ENCODE results near the gene AGPAT3. TPM values are rescaled to one million over a fixed set of nuclear protein-coding genes. Genes with fewer than 3 reads are reported as not detected.

Gene AGPAT3
- total RNA-seq, 1 donor from 2014 or later: 65.9 TPM

- H3K4me1 ChIP-seq: no peaks in the 10 kb centered on the region
- no peak for TF ChIP-seq CTCF (IDR thresholded peaks at IDR 0.05)
- no peak for DNase-seq (ENCODE audit: low spot score in 2 of 2)
Measured at GRCh38 chr21:43879348-43880110, 14.5 kb downstream of the AGPAT3 start.

GRCh38 chr21:43880111-43880985 lies 15.3 kb downstream of the AGPAT3 start:
- TF ChIP-seq CTCF (IDR thresholded peaks at IDR 0.05): no peak
- DNase-seq (ENCODE audit: low spot score in 2 of 2): no peak
- intact Hi-C loops (cut with DNase I): no loop called here
- H3K4me3 ChIP-seq: no peak overlapping the region
- no peaks in the 10 kb centered on the region for H3K27me3 ChIP-seq
- no peaks in the 10 kb centered on the region for H3K9me3 ChIP-seq
- no peak overlapping the region for H3K27ac ChIP-seq
- no peaks in the 10 kb centered on the region for H3K36me3 ChIP-seq
- H3K4me1 ChIP-seq: no peaks in the 10 kb centered on the region

More at GRCh38 chr21:43879348-43880110, 14.5 kb downstream of the AGPAT3 start:
- Histone ChIP-seq H3K27ac (no peak overlapping the region), H3K9me3 (no peaks in the 10 kb centered on the region), H3K4me3 (no peak overlapping the region), H3K36me3 (no peaks in the 10 kb centered on the region), H3K27me3 (no peaks in the 10 kb centered on the region)
- intact Hi-C loops (cut with DNase I): no loop called here

GRCh38 chr21:43881283-43881682 lies 16.3 kb downstream of the AGPAT3 start:
- no peak for DNase-seq (ENCODE audit: low spot score in 2 of 2)
- intact Hi-C loops (cut with DNase I): no loop called here

GRCh38 chr21:43881935-43882334 lies 16.9 kb downstream of the AGPAT3 start:
- intact Hi-C loops (cut with DNase I): no loop called here
- H3K9me3 ChIP-seq: no peaks in the 10 kb centered on the region
- no peaks in the 10 kb centered on the region for H3K36me3 ChIP-seq
- no peak for DNase-seq (ENCODE audit: low spot score in 2 of 2)
- no peak for TF ChIP-seq CTCF (IDR thresholded peaks at IDR 0.05)
- no peak overlapping the region for H3K4me3 ChIP-seq
- H3K4me1 ChIP-seq: no peaks in the 10 kb centered on the region
- no peaks in the 10 kb centered on the region for H3K27me3 ChIP-seq
- H3K27ac ChIP-seq: no peak overlapping the region

More at GRCh38 chr21:43881283-43881682, 16.3 kb downstream of the AGPAT3 start:
- Histone ChIP-seq H3K4me1 (no peaks in the 10 kb centered on the region), H3K4me3 (no peak overlapping the region), H3K27me3 (no peaks in the 10 kb centered on the region), H3K27ac (no peak overlapping the region), H3K9me3 (no peaks in the 10 kb centered on the region), H3K36me3 (no peaks in the 10 kb centered on the region)
- TF ChIP-seq CTCF (IDR thresholded peaks at IDR 0.05): no peak

- Histone ChIP-seq H3K9me3 (no peaks in the 10 kb centered on the region), H3K36me3 (no peaks in the 10 kb centered on the region), H3K27me3 (no peaks in the 10 kb centered on the region), H3K4me3 (no peak overlapping the region), H3K27ac (no peak overlapping the region), H3K4me1 (no peaks in the 10 kb centered on the region)
- intact Hi-C loops (cut with DNase I): no loop called here
- DNase-seq (ENCODE audit: low spot score in 2 of 2): no peak
- TF ChIP-seq CTCF (IDR thresholded peaks at IDR 0.05): no peak
Measured at GRCh38 chr21:43882952-43883545, 18.0 kb downstream of the AGPAT3 start.

All from ascending aorta (tissue), 2 donors.